Jurkat, Clone E6-1 (cell line): ENCODE data around the gene PRSS57.

Source experiments
- DNase-seq: peaks from one replicate; pipeline ENCODE4 v3.0.0-alpha.2; 2011; ENCODE audit warnings: low read depth, low spot score
- H3K4me3 ChIP-seq: 2 replicates; pipeline ENCODE4 v1.5.1; 2011; ENCODE audit warnings: mild to moderate bottlenecking, low read length, control low read depth, moderate library complexity

Gene PRSS57

GRCh38 chr19:658916-659839 is 36.1 kb downstream of the PRSS57 start:
- H3K4me3 ChIP-seq, result no peak overlapping the region
- no peak for DNase-seq

DNA sequence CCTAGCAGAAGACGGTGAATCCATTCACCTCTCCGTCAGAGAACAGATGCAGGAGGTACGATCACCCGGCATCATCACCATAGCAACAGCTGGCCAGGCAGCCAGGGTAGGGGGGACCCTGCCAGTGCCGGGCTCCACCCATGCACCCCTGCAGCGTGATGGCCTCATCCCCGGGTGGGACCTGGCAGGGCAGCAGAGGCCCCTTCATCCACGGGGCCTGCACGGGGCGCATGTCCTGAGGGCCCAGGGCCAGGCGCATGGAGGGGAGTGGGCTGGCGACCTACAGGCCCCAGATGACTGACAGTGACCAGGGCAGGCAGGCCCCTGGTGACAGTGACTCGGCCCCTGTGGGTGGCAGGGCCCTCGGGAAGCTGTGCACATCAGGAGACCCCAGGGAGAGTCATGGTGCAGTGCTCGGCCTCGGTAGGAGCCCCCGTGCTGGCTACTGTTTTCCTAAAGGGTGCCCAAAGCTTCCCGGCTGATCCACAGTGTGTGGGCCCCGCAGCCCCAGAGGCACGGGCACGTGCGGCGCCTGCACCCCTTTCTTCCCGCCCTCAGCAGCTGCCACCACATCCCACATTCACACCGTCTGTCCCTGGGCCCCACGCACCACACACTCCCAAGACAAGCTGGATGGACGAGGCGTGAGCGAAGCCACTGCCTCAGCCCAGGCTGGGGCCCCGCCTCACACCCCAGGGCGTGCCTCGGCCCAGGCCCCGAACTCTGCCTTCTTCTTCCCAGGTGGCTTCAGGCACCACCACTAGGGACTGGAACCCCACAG is 37.0 kb downstream of the PRSS57 start:
- DNase-seq, result no peak
- H3K4me3 ChIP-seq, result no peak overlapping the region

DNA sequence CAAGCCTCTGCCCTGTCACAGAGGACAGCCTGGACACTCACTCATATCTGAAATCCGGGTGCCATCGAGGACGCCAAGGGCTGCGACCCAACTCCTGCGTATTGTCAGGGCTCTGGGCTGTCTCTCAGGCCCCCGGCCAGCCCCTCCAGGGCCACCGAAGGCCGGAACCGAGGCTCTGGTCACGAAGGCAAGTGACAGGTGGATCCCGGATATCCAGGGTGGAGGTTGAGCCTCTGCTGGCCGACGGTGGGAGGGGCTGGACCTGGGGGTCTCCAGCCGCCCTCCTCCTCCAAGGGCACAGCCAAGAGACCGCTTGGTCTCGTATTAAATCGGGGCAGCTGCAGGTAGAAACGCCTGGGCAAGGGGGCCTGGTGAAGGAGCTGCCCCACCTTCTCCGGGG is 37.6 kb downstream of the PRSS57 start:
- no peak overlapping the region for H3K4me3 ChIP-seq
- no peak for DNase-seq

- no peak for DNase-seq
- H3K4me3 ChIP-seq, result no peak overlapping the region
Observed at GRCh38 chr19:656751-657559, 38.3 kb downstream of the PRSS57 start.

DNA sequence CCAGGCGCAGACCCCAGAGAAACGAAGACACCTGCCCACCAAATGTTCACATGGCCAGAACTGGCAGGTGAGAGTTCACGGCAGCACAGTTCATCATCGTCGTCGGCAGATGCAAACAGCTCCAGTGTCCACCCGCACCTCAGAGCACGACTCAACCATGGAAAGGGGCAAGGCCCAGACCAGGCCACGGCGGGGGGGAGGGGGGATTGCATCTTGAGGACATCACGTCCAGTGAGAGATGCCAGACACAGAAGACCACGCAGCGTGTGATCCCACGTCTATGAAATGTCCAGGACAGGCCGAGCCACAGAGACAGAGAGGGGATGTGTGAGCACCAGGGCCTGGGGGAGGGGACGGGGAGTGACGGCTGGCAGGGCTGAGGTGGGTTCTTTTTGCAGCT is 39.6 kb downstream of the PRSS57 start:
- DNase-seq, result no peak
- H3K4me3 ChIP-seq, result no peak overlapping the region

- DNase-seq, result no peak
- no peak overlapping the region for H3K4me3 ChIP-seq
Observed at GRCh38 chr19:653425-653824, 41.8 kb downstream of the PRSS57 start.

GRCh38 chr19:652467-653389 is 42.5 kb downstream of the PRSS57 start:
- no peak overlapping the region for H3K4me3 ChIP-seq
- DNase-seq, result no peak

- DNase-seq, result no peak
- no peak overlapping the region for H3K4me3 ChIP-seq
Observed at GRCh38 chr19:651991-652390, 43.3 kb downstream of the PRSS57 start.

GRCh38 chr19:651114-651818 is 44.0 kb downstream of the PRSS57 start:
- H3K4me3 ChIP-seq, result no peak overlapping the region
- DNase-seq, result no peak

DNA sequence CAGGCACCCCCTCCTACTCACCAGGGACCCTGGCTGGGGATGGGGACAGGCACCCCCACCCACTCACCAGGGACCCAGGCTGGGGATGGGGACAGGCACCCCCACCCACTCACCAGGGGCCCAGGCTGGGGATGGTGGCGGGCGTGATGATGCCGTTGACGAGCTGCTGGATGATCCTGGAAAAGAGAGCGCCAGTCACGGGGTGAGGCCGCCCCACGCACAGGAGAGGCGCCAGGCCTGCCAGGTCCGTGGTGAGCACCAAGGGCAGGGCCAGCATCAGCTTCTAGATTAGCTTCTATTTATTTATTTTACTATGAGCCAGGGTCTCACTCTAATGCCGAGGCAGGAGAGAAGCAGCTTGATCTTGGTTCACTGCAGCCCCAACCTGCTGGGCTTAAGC is 45.1 kb downstream of the PRSS57 start:
- DNase-seq, result no peak
- H3K4me3 ChIP-seq, result no peak overlapping the region

DNA sequence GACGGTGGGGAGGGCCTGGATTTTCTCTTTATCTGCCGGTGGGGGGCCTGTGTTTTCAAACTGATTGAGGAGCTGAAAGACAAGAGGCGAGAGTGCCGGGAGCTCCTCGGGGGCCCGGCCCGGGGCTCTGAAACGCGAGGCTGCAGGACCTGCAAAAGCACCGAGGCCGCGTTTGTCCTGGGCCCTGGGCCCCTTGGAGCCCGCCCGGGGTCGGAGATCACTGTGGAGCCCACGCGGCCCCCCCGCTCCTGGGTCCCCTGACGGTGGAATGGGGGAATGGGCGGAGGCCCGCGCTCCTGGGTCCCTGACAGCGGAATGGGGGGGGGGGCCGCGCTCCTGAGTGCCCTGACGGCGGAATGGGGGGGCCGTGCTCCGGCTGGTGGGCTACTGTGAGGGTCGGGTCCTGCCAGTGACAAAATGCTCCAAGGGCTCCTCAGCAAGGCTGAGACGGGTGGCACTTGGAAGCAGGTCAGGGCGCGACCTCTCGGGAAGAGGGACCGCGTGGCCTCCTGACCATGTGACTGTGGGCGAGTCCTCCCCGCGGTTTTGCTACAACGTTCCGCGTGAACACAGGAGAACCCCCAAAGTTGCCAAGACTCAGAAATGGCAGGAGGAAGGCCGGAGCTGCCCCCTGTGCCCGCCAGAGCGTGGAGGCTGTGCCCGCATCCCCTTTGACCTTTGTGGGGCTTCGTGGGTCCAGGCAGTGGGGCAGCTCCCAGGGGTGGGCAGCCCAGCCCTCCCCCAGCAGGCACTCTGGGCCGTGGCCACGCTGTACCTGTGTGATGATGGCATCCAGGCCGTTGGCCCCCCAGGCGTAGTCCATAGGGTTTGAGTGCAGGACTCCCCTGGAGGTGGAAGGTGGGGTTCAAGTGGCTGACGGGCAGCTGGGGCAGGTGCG is 46.1 kb downstream of the PRSS57 start:
- no peak for DNase-seq
- H3K4me3 ChIP-seq, result no peak overlapping the region

DNA sequence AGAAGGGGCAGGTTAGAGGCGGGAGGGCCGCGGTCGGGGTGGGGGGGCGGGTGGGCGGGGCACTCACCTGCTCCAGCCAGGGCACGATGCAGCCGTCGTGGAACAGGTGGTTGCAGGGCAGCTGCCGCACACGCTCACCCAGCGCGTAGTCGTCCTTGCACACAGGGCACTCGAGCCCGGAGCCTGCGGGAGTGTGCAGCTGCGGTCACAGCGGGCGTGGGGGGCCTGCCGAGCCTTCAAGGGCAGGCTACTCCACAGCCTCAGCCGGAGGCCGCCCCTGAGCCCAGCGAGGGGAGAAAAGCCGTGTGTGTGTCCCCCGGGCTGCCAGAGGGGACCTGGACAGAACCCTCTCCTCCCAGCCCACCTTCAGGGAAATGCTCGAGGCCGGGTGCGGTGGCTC is 46.9 kb downstream of the PRSS57 start:
- DNase-seq, result no peak
- H3K4me3 ChIP-seq, result no peak overlapping the region

DNA sequence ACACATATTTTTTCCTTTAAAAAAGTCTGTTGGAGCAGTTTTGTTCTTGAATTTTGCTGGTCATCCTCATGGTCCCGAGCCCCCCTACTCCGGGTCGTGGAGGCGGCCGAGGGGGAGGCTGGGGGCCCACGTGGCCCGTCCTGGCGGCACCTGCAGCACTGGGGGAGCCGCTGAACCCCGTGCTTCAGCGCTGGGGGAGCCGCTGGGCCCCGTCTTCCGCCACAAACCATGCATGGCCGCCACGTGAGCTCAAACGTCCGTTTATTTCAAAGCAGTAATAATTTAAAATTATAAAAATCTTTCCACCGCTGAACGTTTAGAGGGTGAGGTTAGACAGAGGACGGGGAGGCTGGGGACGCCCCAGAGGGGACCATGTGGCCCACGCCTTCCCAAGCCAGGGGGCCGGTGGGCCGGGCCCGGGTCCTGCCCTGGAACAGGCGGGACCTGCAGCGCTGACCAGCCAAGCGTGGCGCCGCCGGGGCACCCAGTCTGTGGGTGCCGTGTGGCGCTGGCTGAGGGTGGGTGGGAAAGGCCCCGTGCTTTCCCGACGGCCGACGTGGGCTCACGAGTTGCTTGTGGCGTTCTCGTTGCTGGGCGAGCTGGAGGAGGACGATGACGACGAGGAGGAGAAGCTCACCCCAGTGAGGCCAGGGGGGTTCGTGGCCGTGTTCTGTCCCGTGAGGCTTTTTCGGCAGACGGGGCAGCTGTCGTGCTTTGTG is 47.5 kb downstream of the PRSS57 start:
- no peak overlapping the region for H3K4me3 ChIP-seq
- DNase-seq, result no peak

GRCh38 chr19:646779-647565 is 48.3 kb downstream of the PRSS57 start:
- H3K4me3 ChIP-seq, result no peak overlapping the region
- no peak for DNase-seq

DNA sequence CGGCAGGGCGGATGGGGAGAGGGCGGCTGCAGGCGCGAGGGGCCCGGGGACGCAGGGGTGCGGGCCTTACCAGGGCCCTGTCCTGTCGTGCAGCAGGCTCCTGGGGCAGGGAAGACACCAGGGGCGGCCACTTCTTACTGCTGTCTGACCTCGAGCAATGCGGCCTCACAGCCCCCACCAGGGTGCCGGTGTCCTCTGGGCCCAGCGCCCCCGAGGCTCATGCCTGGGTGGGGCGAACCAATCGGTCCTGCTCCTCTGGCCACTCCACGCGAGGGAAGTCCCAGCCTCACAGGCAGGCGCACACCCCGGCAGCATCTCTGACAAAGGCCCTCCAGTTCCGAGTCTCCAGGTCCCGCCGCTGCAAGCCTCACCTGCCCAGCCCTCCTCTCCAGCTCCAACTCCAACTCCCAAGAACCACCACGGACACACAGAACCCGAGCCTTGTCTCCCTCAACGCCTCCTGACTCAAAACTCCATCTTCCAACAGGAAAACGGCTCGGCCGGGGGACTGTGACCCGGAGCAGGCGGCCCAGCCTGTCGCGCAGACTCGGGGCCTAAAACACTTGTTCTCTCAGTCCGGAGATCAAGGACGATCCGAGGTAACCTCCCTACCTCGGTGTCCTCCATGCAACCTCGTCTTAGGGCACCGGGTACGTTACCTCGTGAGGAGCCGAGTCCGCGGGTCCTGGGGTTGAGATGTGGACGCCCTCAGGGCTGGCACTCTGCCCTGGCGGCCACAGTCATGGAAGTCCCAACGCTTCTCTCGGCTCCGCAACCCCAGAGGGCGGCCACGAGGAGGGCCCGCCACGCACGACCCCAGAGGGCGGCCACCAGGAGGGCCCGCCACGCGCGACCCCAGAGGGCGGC is 49.1 kb downstream of the PRSS57 start:
- H3K4me3 ChIP-seq, result no peak overlapping the region
- DNase-seq, result no peak
